Middle frontal gyrus (tissue), 1 donor: ENCODE data around the gene LPCAT1.
"Not testable (repeated sequence)": the region's sequence is repeated elsewhere in the genome, so short reads cannot be mapped to it uniquely, and the experiment has no call there.

Source experiments
- DNase-seq: peaks from one replicate; pipeline ENCODE4 v3.0.0-alpha.2; 2015; ENCODE audit warnings: low spot score; ENCODE audit errors: extremely low spot score

Gene LPCAT1

DNA sequence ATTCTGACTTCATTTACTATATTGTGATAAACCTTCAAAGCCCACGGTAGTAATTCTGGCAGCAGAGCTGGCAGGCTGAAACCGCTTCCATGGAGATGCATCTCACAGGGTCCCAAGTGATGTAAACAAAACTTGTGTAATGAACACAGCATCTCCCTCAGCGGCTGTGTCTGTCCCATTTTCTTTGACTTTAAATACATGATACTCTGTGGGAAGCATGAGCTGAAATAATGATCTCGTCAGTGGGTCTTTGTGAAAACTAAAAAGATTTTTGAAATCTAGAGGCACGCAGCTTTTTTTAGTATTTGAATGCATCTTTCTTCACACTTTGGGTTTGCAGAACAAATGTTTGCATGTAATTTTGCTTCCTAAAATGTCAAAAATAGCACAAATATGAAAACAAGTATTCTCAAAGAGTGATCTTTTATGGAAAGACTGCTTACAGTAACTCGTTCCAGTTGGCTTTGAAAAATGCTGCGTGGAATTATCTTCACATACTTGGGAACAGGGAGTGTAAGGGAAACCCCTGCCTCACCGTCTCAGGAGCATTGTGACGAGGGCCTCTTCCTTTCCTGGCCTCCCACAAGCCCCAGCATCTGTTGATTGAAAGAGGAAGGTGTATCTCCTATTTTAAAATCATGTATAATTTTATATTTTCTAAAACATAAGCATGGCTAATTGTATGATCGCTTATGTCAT is 18.1 kb upstream of the LPCAT1 start:
- DNase-seq: peak; percentile 21

GRCh38 chr5:1540831-1541701 is 17.3 kb upstream of the LPCAT1 start:
- DNase-seq: no peak

DNA sequence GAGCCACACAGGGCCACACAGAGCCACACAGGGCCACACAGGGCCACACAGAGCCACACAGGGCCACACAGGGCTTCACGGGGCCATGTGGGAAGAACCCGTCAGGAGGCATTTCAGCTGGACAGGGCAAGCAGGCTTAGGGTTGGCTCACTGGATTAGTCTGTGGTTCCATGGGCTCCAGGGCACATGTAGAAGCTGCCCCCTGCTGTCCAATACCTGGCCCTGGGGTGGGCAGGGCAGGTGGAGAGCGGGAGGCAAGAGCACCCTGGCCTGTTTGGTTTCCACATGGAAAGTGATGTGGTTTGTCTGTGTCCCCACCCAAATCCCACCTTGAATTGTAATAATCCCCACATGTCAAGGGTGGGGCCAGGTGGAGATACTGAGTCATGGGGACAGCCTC is 16.4 kb upstream of the LPCAT1 start:
- DNase-seq: no peak

DNA sequence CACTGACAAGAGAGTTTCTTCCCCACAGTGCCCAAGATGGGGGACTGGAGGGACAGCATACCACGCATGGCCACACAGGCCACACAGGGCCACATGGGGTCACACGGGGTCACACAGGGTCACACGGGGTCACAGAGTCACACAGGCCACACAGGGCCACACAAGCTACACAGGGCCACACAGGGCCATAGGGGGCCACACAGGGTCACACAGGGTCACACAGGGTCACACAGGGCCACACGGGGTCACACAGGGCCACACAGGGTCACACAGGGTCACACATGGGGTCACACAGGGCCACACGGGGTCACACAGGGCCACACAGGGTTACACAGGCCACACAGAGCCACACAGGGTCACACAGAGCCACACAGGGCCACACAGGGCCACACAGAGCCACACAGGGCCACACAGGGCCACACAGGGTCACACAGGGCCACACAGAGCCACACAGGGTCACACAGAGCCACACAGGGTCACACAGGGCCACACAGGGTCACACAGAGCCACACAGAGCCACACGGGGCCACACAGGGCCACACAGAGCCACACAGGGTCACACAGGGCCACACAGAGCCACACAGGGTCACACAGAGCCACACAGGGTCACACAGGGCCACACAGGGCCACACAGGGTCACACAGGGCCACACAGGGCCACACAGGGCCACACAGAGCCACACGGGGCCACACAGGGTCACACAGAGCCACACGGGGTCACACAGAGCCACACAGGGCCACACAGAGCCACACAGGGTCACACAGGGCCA is 15.8 kb upstream of the LPCAT1 start:
- DNase-seq: not testable (repeated sequence)

DNA sequence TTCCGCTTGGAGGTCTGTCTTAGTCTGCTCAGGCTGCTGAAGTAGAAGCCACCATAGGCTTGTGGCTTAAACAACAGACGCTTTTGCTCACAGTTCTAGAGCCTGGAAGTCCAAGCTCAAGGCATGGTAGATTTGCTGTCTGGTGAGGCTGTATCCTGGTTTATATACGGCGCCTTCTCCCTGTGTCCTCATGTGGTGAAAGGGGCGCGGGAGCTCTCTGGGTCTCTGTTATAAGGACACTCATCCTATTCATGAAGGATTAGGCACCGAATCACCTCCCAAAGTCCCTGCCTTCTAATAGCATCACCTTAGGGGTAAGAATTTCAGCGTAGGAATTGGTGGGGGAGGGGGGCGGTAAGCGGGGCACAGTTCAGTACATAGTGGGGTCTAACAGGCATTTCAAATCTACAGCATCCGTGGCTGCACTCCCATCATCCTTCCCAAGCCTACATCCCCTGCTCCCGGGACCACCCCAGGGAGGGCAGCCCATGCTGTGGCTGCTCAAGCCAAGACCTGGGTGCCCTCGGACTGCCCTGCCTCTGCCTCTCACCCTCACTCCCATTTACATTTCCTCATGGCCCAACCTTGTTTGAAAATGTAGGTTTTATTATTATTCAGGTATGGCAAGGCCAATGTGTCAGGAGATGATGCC is 15.1 kb upstream of the LPCAT1 start:
- DNase-seq: no peak

GRCh38 chr5:1538276-1538675 is 14.5 kb upstream of the LPCAT1 start:
- DNase-seq: no peak

- DNase-seq: no peak
Observed at GRCh38 chr5:1537603-1538154, 13.9 kb upstream of the LPCAT1 start.

DNA sequence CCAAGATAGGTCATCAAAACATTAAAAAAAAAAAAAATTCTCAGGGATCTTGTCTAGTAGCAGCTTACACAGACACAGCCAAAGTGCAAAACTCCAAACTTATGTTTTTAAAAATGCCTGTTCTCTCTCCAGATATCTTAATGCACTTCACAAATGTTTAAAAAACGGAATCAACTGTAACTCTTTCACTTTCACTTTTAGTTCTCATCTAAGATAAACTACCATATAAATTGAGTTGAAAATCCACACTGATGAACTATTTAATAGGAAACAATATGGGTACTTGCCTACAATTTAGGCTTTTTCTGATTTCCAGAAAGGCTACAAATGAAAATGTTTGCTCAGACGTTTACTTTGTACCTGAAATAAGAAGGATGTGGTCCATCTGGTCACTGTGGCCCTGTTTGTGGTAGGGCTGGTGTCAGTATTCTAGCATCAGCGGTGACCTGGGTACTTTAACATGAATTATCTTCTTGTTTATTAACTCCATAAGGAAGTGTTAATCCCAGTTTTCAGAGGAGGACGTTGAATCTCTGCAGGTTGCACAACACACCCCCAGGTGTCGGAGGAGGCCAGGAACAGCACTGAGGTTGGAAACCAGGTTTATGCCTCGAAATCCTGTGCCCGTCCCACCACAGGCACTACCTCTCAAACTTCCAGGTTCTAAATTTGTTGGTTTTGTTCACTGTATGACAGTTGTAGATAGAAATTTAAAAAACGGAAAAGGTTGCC is 13.3 kb upstream of the LPCAT1 start:
- DNase-seq: no peak

DNA sequence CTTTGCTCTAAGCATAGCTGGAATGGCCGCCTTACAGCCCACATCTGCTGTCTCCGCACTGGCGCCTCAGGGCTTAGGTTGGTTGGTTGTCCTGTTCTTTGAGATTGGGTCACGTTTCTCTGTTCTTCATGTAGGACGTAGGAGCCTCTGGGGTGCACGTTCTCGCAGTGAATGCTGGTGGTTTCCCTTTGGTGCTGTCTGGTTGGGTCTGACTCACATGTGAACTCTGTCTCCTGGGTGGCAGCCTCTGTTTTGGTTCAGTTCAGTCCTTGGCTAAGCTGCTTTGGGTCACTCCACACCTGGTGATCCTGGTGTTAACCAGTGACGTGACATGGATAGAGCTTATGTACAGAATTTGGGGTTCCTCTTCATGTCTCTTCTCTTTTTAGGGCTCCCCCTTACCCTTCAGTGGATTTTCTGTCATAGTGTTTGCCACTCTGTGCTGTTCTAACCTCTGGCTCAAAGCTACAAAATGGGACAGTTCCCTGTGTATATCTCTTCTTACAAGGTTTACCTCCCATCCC is 12.6 kb upstream of the LPCAT1 start:
- DNase-seq: no peak

DNA sequence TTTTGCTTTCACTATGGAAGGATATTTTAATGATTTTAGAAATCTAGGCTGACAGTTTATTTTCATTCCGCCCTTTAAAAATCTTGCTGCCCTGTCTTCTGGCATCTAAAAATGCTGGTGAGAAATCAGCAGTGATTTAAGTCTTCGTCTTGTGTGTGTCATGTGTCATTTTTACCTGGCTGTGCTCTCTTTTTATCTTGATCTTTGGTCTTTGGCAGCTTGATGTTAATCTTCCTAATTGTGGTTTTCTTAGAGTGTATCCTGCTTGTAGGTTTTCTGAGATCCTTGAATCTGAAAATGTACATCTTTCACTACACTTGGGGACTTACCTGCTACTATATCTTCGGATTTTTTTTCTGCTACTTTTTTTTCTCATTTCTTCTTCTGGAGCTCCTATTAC is 11.9 kb upstream of the LPCAT1 start:
- DNase-seq: no peak

GRCh38 chr5:1532384-1532783 is 8.6 kb upstream of the LPCAT1 start:
- no peak for DNase-seq

DNA sequence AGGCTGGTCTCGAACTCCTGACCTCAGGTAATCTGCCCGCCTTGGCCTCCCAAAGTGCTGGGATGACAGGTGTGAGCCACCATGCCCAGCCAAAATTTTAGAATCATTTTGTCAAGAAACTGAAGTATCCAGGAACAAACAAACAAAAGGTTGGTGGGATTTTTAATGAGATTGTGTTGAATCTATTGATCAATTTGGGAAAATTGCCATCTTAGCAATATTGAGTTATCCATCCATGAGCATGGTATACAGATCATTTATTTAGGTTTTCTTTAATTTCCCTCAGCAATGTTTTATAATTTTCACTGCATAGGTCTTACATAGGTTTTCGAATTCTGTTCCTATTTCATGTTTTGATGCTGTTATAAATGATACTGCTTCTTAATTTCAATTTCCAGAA is 5.7 kb upstream of the LPCAT1 start:
- no peak for DNase-seq

GRCh38 chr5:1527533-1528205 is 3.9 kb upstream of the LPCAT1 start:
- no peak for DNase-seq

DNA sequence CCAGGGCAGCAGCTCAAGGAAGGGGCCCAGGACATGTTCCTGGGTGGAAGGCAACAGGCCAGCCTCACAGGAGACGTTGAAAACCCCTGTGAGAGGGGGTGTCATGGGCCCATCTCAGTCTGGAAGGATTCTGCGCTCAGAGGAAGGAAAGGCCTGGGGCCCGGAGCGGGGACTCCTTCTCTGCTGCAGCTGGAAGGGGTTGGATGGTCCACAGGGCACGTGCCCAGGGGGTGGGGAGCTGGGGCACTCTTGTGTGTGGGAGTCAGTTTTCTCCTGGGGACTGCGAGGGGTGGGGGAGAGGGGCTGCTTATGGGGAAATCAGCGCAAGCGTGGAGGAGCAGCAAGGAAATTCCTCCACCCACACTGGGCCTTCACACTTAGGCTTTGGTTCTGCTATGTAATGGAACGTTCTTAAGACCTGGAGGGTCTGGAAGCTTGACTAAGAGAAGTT is 2.9 kb upstream of the LPCAT1 start:
- DNase-seq: no peak

- DNase-seq: no peak
Observed at GRCh38 chr5:1526190-1526631, 2.5 kb upstream of the LPCAT1 start.

GRCh38 chr5:1525624-1526189 is 1.9 kb upstream of the LPCAT1 start:
- no peak for DNase-seq

DNA sequence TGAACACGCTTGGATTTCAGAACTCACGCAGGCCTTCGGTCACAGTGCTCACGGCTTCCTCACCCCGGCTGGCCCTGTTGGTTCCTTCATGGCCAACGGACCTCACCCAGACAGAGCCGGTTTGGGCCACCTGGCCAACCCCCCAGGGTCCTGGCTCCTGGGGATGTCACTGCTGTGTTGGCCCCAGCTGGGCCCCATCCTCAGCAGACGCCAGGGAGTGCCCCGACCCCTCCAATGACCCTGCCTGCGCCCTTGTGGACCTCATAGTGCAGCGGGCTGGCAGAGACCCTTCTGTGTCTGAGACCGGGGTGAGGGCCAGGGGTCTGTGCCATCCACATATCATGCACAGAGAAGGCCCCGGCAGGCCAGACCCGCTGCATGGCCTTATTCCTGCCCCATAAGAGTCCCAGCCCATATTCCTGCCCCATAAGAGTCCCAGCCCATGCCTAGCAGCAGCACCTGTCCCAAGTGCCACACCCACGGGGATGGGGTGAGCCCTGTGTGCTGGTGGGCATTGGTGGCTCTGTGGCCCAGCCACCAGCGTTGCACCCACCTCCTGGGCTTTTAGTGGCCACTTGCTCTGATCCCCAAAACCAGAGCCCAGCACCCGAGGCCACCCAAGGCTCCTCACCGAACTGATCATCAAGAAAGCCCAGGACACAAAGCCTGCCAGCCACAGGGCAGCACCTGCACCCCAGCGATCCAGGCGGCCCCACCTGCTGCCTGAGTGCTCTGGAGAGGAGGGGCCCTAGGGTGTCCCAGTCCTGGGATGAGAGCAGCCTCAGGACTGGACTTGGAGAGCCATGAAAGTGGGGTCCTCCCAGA is 1.3 kb upstream of the LPCAT1 start:
- DNase-seq: no peak

GRCh38 chr5:1524481-1524798 is 680 bp upstream of the LPCAT1 start:
- DNase-seq: no peak

GRCh38 chr5:1523480-1523792 is 324 bp downstream of the LPCAT1 start:
- no peak for DNase-seq
